LNCaP clone FGC (cell line): ENCODE data around the gene NR5A1.

Source experiments
- DNase-seq: peaks from one replicate; pipeline ENCODE4 v3.0.0-alpha.2; 2011; ENCODE audit warnings: low read depth
- H3K4me3 ChIP-seq: 2 replicates; pipeline ENCODE4 v1.5.1; 2011; ENCODE audit warnings: mild to moderate bottlenecking, low read depth, low read length, control low read depth
- CTCF ChIP-seq: IDR thresholded peaks from 2 replicates; pipeline ENCODE4 v1.5.1; 2012; ENCODE audit warnings: mild to moderate bottlenecking; ENCODE audit not compliant: control insufficient read depth, insufficient read depth; ENCODE audit errors: extremely low read depth

The NR5A1 gene

GRCh38 chr9:124517600-124517999 is 10.4 kb upstream of the NR5A1 start:
- DNase-seq, result no peak
- no peak overlapping the region for H3K4me3 ChIP-seq
- no peak for TF ChIP-seq CTCF

- no peak overlapping the region for H3K4me3 ChIP-seq
- no peak for TF ChIP-seq CTCF
- DNase-seq, result no peak
Observed at GRCh38 chr9:124514874-124515273, 7.7 kb upstream of the NR5A1 start.

- no peak for TF ChIP-seq CTCF
- H3K4me3 ChIP-seq, result no peak overlapping the region
- DNase-seq, result no peak
Observed at GRCh38 chr9:124514125-124514524, 6.9 kb upstream of the NR5A1 start.

- no peak for TF ChIP-seq CTCF
- no peak for DNase-seq
- H3K4me3 ChIP-seq, result no peak overlapping the region
Observed at GRCh38 chr9:124513376-124513994, 6.3 kb upstream of the NR5A1 start.

- no peak for TF ChIP-seq CTCF
- no peak for DNase-seq
- H3K4me3 ChIP-seq, result no peak overlapping the region
Observed at GRCh38 chr9:124512806-124513204, 5.6 kb upstream of the NR5A1 start.

- no peak for TF ChIP-seq CTCF
- H3K4me3 ChIP-seq, result no peak overlapping the region
- no peak for DNase-seq
Observed at GRCh38 chr9:124511891-124512805, 4.9 kb upstream of the NR5A1 start.
